ENCODE data around the gene RELN.

- TF ChIP-seq POLR2AphosphoS5 (IDR thresholded peaks at IDR 0.05; ENCODE audit: insufficient read depth in 1 of 2, low read depth in 1 of 2) (no peak), CTCF (IDR thresholded peaks at IDR 0.05) (no peak)
Observed at GRCh38 chr7:103823084-103823483, 166.4 kb downstream of the RELN start.
